Measurements from ENCODE around the gene KLHDC10. TPM values are rescaled to one million over a fixed set of nuclear protein-coding genes. Genes with fewer than 3 reads are reported as not detected.
A peak's percentile ranks its signal among the peaks of the same experiment; 100 is the strongest.

The KLHDC10 gene
- total RNA-seq (28.6 and 31.3 TPM in 2 replicates), polyA plus RNA-seq (12.8 and 14.9 TPM in 2 replicates), polyA minus RNA-seq (48.3 and 50.1 TPM in 2 replicates), Bru-seq, nascent RNA (percentile 79 among the genes with signal in this experiment), BruChase-seq, experiment 1, labeled RNA remaining after a 6-hour chase (percentile 89 among the genes with signal in this experiment), BruChase-seq, experiment 2, labeled RNA remaining after a 2-hour chase (percentile 83 among the genes with signal in this experiment)
- 14.3 and 16.3 TPM in 2 replicates for polyA plus RNA-seq (2011; cell fraction: cytosol; rRNA removed)
- 31.8 and 33.4 TPM in 2 replicates for polyA plus RNA-seq (2011; cell fraction: nucleus; rRNA removed)
- 19.4 and 24.4 TPM in 2 replicates for polyA plus RNA-seq (2012)
- polyA minus RNA-seq (2011; cell fraction: cytosol; rRNA and poly(A)+ RNA removed) = 25.3 TPM
- 18.3 and 19.4 TPM in 2 replicates for polyA minus RNA-seq (2011; cell fraction: nucleus; rRNA and poly(A)+ RNA removed)
- long read RNA-seq, partial matches to known transcripts = 4 of 17 reads
- long read RNA-seq, other reads (novel, unspliced or antisense) = 13 of 17 reads

GRCh38 chr7:130069978-130070860 lies at the start of gene KLHDC10:
TSS of gene KLHDC10 (plus strand) at chr7:130070534. CDS start at chr7:130070644, 110 bp downstream.
- H3K9ac ChIP-seq (replicated peaks; ENCODE audit: extremely low read depth, insufficient read depth, low read length) = peak within 1 kb of the TSS; percentile 85
- peaks cover 28% of the 10 kb centered on the region for H3K4me1 ChIP-seq (ENCODE audit: control insufficient read depth, extremely low read depth, insufficient read depth, low read length)
- peaks cover 35% of the 10 kb centered on the region for H3K79me2 ChIP-seq (ENCODE audit: control insufficient read depth, insufficient read depth, low read length)
- intact Hi-C loops (cut with micrococcal nuclease) = loop anchor here (5.0 kb wide), 1 partner anchor 372 kb away; the partner anchor contains the start of gene CEP41
- no peaks in the 10 kb centered on the region for H3K27me3 ChIP-seq (ENCODE audit: control insufficient read depth in 2 of 2, insufficient read depth in 2 of 2, low read length in 2 of 2)
- POLR2A ChIA-PET = no interaction called here
- no peaks in the 10 kb centered on the region for H4K20me1 ChIP-seq (replicated peaks; ENCODE audit: control insufficient read depth, extremely low read depth, insufficient read depth, low read length)
- no peak for TF ChIP-seq JUN (IDR thresholded peaks at IDR 0.05; ENCODE audit: borderline replicate concordance, insufficient read depth, insufficient read length, low read depth)
- peak; percentile 76 for TF ChIP-seq POLR2A (IDR thresholded peaks at IDR 0.05; ENCODE audit: low read depth, low read length)
- no peak for TF ChIP-seq MYC (IDR thresholded peaks at IDR 0.05; ENCODE audit: low read depth, low read length)
- no peak for TF ChIP-seq MAX (IDR thresholded peaks at IDR 0.05; ENCODE audit: insufficient read depth, insufficient read length)
- TF ChIP-seq CTCF (IDR thresholded peaks at IDR 0.05; ENCODE audit: extremely low read depth in 1 of 2, insufficient read depth in 1 of 2, low read depth in 1 of 2, low read length in 2 of 2) = no peak
- no peak for TF ChIP-seq GATA2 (IDR thresholded peaks at IDR 0.05; ENCODE audit: insufficient read depth, insufficient read length, low read depth, low read length)
- peak; percentile 67 for TF ChIP-seq POLR2AphosphoS5 (IDR thresholded peaks at IDR 0.05; ENCODE audit: insufficient read depth, low read depth, low read length)
- TF ChIP-seq EZH2 (IDR thresholded peaks at IDR 0.05; ENCODE audit: borderline replicate concordance, low read depth, low read length, severe bottlenecking) = no peak
- no peak for TF ChIP-seq FOS (IDR thresholded peaks at IDR 0.05; ENCODE audit: borderline replicate concordance, insufficient read depth, low read length)
- H3K4me3 ChIP-seq (replicated peaks in 1 of 3; ENCODE audit: insufficient read depth in 1 of 3, low read depth in 1 of 3, low read length in 3 of 3) = peak within 1 kb of the TSS; percentile 68 to 94 (median 84)
- dilution Hi-C loops (cut with MboI; ENCODE audit: extremely low pct_ligation_motif_present, low sequenced_read_pairs) = no loop called here
- DNase-seq (ENCODE audit: low read depth, low spot score) (peak; percentile 99), FAIRE-seq (peak; percentile 98)
- no peaks in the 10 kb centered on the region for H3K36me3 ChIP-seq (ENCODE audit: control insufficient read depth in 2 of 2, extremely low read depth in 1 of 2, insufficient read depth in 2 of 2, low read length in 2 of 2)
- H3K9me3 ChIP-seq (replicated peaks; ENCODE audit: control insufficient read depth, insufficient read depth, low read length) = no peaks in the 10 kb centered on the region
- peak within 1 kb of the TSS; percentile 99 for H3K4me2 ChIP-seq (ENCODE audit: insufficient read depth, low read length)
- H3K9me1 ChIP-seq (replicated peaks; ENCODE audit: control insufficient read depth, extremely low read depth, insufficient read depth, low read length) = no peaks in the 10 kb centered on the region
- BruUV-seq (replicated peaks) = TSS peak; percentile 76
- CTCF ChIA-PET = interaction anchor here (0.9 to 4.2 kb wide), 11 partner anchors 9 to 688 kb away, joined by 3 to 127 read pairs (median 4); partner anchors contain the start of gene TMEM209
- H3K27ac ChIP-seq (ENCODE audit: insufficient read depth, low read depth, low read length) = peak within 1 kb of the TSS; percentile 50
- peak within 1 kb of the TSS; percentile 99 for H2AFZ ChIP-seq (ENCODE audit: low read depth, low read length)

All from endothelial cell of umbilical vein (primary cell).